HEK293T (cell line): ENCODE data around the gene CNKSR2.

Source experiments
- ARNT ChIP-seq: fragments of 450-650 bp; IDR thresholded peaks from 2 replicates; pipeline ENCODE4 v1.6.1; 2017; ENCODE audit warnings: mild to moderate bottlenecking
- BHLHE40 ChIP-seq: fragments of 450-650 bp; IDR thresholded peaks from 2 replicates; pipeline ENCODE4 v1.6.1; 2016; ENCODE audit warnings: mild to moderate bottlenecking, moderate library complexity, borderline replicate concordance
- CTBP1 ChIP-seq: fragments of 450-650 bp; IDR thresholded peaks from 2 replicates; pipeline ENCODE4 v1.6.1; 2016; ENCODE audit warnings: borderline replicate concordance
- ELF4 ChIP-seq: fragments of 450-650 bp; IDR thresholded peaks from 2 replicates; pipeline ENCODE4 v1.6.1; 2017; ENCODE audit warnings: antibody characterized with exemption
- FOXA1 ChIP-seq: fragments of 450-650 bp; IDR thresholded peaks from 2 replicates; pipeline ENCODE4 v1.6.1; 2016; ENCODE audit warnings: mild to moderate bottlenecking
- FOXM1 ChIP-seq: fragments of 450-650 bp; IDR thresholded peaks from 2 replicates; pipeline ENCODE4 v1.6.1; 2017; ENCODE audit warnings: mild to moderate bottlenecking, borderline replicate concordance
- HDGF ChIP-seq: fragments of 450-650 bp; IDR thresholded peaks from 2 replicates; pipeline ENCODE4 v1.6.1; 2017; ENCODE audit warnings: antibody characterized with exemption, borderline replicate concordance
- LEF1 ChIP-seq: fragments of 450-650 bp; IDR thresholded peaks from 2 replicates; pipeline ENCODE4 v1.6.1; 2017; ENCODE audit warnings: mild to moderate bottlenecking, borderline replicate concordance
- SP1 ChIP-seq: fragments of 450-650 bp; IDR thresholded peaks from 2 replicates; pipeline ENCODE4 v1.6.1; 2017
- SUZ12 ChIP-seq: fragments of 450-650 bp; IDR thresholded peaks from 2 replicates; pipeline ENCODE4 v1.6.1; 2016; ENCODE audit warnings: mild to moderate bottlenecking
- TARDBP ChIP-seq: fragments of 450-650 bp; IDR thresholded peaks from 2 replicates; pipeline ENCODE4 v1.6.1; 2016

- TF ChIP-seq HDGF (no peak), BHLHE40 (no peak), TARDBP (no peak), SP1 (no peak), CTBP1 (no peak), SUZ12 (no peak), ARNT (no peak), FOXM1 (no peak), ELF4 (no peak), LEF1 (no peak), FOXA1 (no peak)
Measured at GRCh38 chrX:21616386-21616785, 242.2 kb downstream of the CNKSR2 start.
